ENCODE data around the gene VGLL3. TPM values are rescaled to one million over a fixed set of nuclear protein-coding genes. Genes with fewer than 3 reads are reported as not detected.

The VGLL3 gene
- total and polyA plus RNA-seq, 2 of the 4 experiments (the other 2 are of a cell fraction): 46.2 to 97.3 TPM

DNA sequence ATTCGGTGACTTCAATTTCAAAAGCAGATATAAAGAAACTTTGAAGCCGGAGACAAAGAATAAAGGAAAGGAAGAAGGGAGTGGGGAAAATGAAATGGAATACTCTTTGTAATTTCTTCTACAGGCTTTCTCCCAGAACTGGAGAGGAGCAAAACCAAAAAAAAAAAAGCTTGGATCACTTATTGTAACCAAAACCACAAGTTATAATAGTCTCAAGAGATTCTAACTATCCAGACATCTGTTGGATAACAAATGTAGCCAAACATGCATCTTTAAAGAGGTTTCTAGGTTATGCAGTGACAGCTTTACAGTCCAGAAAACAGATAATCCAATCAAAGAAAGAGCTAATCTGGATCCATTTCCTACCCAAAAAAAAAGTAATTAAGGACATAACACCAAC is 36.2 kb downstream of the VGLL3 start:
- Histone ChIP-seq H3K9me3 (ENCODE audit: control insufficient read depth, insufficient read depth, low read length) (no peaks in the 10 kb centered on the region), H3K4me2 (ENCODE audit: low read depth, low read length) (no peak overlapping the region), H4K91ac (ENCODE audit: insufficient read depth, low read depth, low read length) (no peak overlapping the region), H2AK5ac (ENCODE audit: low read depth, low read length) (no peak overlapping the region), H3K79me1 (ENCODE audit: low read depth in 1 of 2, low read length in 2 of 2) (peaks cover 14 to 40% of the 10 kb centered on the region in 2 experiments; a peak in 3 of 4 replicates), H3K23ac (ENCODE audit: low read depth, low read length) (no peak overlapping the region), H3K56ac (ENCODE audit: extremely low read depth, insufficient read depth, low read length) (no peak overlapping the region), H2AFZ (replicated peaks; ENCODE audit: low read length, poor library complexity) (no peak overlapping the region), H4K8ac (ENCODE audit: low read depth in 2 of 2, low read length in 2 of 2) (no peak overlapping the region), H2BK15ac (ENCODE audit: low read depth, low read length) (no peak overlapping the region), H4K5ac (ENCODE audit: low read depth, low read length) (no peak overlapping the region), H3K36me3 (ENCODE audit: control insufficient read depth, insufficient read depth, low read length) (no peaks in the 10 kb centered on the region), H3K9me1 (ENCODE audit: insufficient read depth, low read length) (no peaks in the 10 kb centered on the region), H2BK120ac (ENCODE audit: low read depth, low read length) (no peak overlapping the region), H2BK20ac (ENCODE audit: low read depth, low read length) (no peak overlapping the region), H3K4ac (ENCODE audit: low read depth, low read length) (no peak overlapping the region), H3K4me1 (ENCODE audit: control insufficient read depth, insufficient read depth, low read length) (peaks cover 15% of the 10 kb centered on the region), H3K27me3 (ENCODE audit: control insufficient read depth, insufficient read depth, low read length) (no peaks in the 10 kb centered on the region), H3K27ac (ENCODE audit: insufficient read depth, low read length) (no peak overlapping the region), H2BK5ac (ENCODE audit: low read depth, low read length, poor library complexity, severe bottlenecking) (no peak overlapping the region), H2AK9ac (replicated peaks; ENCODE audit: low read depth, low read length, poor library complexity) (no peak overlapping the region), H3K4me3 (ENCODE audit: insufficient read depth, low read depth, low read length) (no peak overlapping the region), H3K9ac (ENCODE audit: low read depth, low read length) (no peak overlapping the region), H3K14ac (replicated peaks; ENCODE audit: low read depth, low read length) (no peak overlapping the region), H3K18ac (ENCODE audit: low read depth, low read length) (no peak overlapping the region), H4K20me1 (ENCODE audit: insufficient read depth, low read length) (peaks cover 3% of the 10 kb centered on the region; the same call in 1 of the 2 replicates)
- ChIA-PET POLR2A (ENCODE audit: unreplicated experiment) (no interaction called here), CTCF (interaction anchor here (0.6 kb wide), 1 partner anchor 142 kb away, joined by 3 read pairs; no protein-coding TSS in a partner anchor)
- dilution Hi-C loops (cut with HindIII; ENCODE audit: low sequenced_read_pairs, unreplicated experiment) (no loop called here), in situ Hi-C loops (cut with MboI; ENCODE audit: low sequenced_read_pairs) (no loop called here), intact Hi-C loops (cut with micrococcal nuclease) (no loop called here)
- no CpG with 5 or more reads among the region's 2 CpGs for WGBS, 2 experiments (ENCODE audit: extremely low coverage in 2 of 2, insufficient read length in 1 of 2)
- BruUV-seq (replicated peaks): no TSS peak
- DNase-seq (no peak), ATAC-seq (ENCODE audit: low read depth) (no peak)
- TF ChIP-seq MAFK (IDR thresholded peaks at IDR 0.05; ENCODE audit: low read depth, low read length): no peak
- TF ChIP-seq RFX5 (IDR thresholded peaks at IDR 0.05; ENCODE audit: low read depth, low read length): no peak
- TF ChIP-seq NFE2L2 (IDR thresholded peaks at IDR 0.05; ENCODE audit: low read depth, low read length): no peak
- TF ChIP-seq MXI1 (IDR thresholded peaks at IDR 0.05; ENCODE audit: borderline replicate concordance, low read depth, low read length): no peak
- no peak for TF ChIP-seq RCOR1 (IDR thresholded peaks at IDR 0.05; ENCODE audit: insufficient replicate concordance, low read length)
- no peak for TF ChIP-seq SMC3 (IDR thresholded peaks at IDR 0.05; ENCODE audit: low read depth, low read length)
- TF ChIP-seq, protein P1, sequence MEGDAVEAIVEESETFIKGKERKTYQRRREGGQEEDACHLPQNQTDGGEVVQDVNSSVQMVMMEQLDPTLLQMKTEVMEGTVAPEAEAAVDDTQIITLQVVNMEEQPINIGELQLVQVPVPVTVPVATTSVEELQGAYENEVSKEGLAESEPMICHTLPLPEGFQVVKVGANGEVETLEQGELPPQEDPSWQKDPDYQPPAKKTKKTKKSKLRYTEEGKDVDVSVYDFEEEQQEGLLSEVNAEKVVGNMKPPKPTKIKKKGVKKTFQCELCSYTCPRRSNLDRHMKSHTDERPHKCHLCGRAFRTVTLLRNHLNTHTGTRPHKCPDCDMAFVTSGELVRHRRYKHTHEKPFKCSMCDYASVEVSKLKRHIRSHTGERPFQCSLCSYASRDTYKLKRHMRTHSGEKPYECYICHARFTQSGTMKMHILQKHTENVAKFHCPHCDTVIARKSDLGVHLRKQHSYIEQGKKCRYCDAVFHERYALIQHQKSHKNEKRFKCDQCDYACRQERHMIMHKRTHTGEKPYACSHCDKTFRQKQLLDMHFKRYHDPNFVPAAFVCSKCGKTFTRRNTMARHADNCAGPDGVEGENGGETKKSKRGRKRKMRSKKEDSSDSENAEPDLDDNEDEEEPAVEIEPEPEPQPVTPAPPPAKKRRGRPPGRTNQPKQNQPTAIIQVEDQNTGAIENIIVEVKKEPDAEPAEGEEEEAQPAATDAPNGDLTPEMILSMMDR (conservative IDR thresholded peaks at IDR 0.05; ENCODE audit: low read depth, low read length): no peak
- no peak for TF ChIP-seq CEBPB (IDR thresholded peaks at IDR 0.05; ENCODE audit: low read depth, low read length)
- no peak for TF ChIP-seq FOS (IDR thresholded peaks at IDR 0.05; ENCODE audit: low read depth, low read length)
- TF ChIP-seq, protein P2, sequence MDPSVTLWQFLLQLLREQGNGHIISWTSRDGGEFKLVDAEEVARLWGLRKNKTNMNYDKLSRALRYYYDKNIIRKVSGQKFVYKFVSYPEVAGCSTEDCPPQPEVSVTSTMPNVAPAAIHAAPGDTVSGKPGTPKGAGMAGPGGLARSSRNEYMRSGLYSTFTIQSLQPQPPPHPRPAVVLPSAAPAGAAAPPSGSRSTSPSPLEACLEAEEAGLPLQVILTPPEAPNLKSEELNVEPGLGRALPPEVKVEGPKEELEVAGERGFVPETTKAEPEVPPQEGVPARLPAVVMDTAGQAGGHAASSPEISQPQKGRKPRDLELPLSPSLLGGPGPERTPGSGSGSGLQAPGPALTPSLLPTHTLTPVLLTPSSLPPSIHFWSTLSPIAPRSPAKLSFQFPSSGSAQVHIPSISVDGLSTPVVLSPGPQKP (IDR thresholded peaks at IDR 0.05; ENCODE audit: borderline replicate concordance, low read depth, low read length): no peak
- no peak for TF ChIP-seq MAZ (IDR thresholded peaks at IDR 0.05; ENCODE audit: borderline replicate concordance, low read depth, low read length)
- TF ChIP-seq, protein P3, sequence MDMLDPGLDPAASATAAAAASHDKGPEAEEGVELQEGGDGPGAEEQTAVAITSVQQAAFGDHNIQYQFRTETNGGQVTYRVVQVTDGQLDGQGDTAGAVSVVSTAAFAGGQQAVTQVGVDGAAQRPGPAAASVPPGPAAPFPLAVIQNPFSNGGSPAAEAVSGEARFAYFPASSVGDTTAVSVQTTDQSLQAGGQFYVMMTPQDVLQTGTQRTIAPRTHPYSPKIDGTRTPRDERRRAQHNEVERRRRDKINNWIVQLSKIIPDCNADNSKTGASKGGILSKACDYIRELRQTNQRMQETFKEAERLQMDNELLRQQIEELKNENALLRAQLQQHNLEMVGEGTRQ (IDR thresholded peaks at IDR 0.05; ENCODE audit: low read depth, low read length): no peak
- no peak for TF ChIP-seq POLR2A (IDR thresholded peaks at IDR 0.05; ENCODE audit: low read depth, low read length)
- no peak for TF ChIP-seq CHD1 (IDR thresholded peaks at IDR 0.05; ENCODE audit: low read depth, low read length)
- TF ChIP-seq RAD21 (IDR thresholded peaks at IDR 0.05; ENCODE audit: low read length): no peak
- TF ChIP-seq BHLHE40 (IDR thresholded peaks at IDR 0.05; ENCODE audit: low read depth, low read length): no peak
